ENCODE measurements around the gene NCOA6. TPM values are rescaled to one million over a fixed set of nuclear protein-coding genes. Genes with fewer than 3 reads are reported as not detected.

The NCOA6 gene
- total and polyA plus RNA-seq, 5 donors from 2014 or later, result 1.7 to 31.5 (median 3.9) TPM

GRCh38 chr20:34863421-34863965 is 38.0 kb upstream of the NCOA6 start:
- H3K9me3 Mint-ChIP-seq, result no peaks in the 10 kb centered on the region
- Histone ChIP-seq H3K4me3 (ENCODE audit: low read depth, low read length) (no peak overlapping the region), H3K27me3 (ENCODE audit: control insufficient read depth, insufficient read depth, low read length) (no peaks in the 10 kb centered on the region), H3K27ac (ENCODE audit: insufficient read depth, low read length, poor library complexity, severe bottlenecking) (no peak overlapping the region), H3K36me3 (ENCODE audit: control insufficient read depth, insufficient read depth, low read length) (peaks cover 4% of the 10 kb centered on the region), H3K4me1 (ENCODE audit: control insufficient read depth, insufficient read depth, low read length, poor library complexity, severe bottlenecking) (no peaks in the 10 kb centered on the region), H3K9me3 (ENCODE audit: control insufficient read depth in 2 of 2, low read length in 2 of 2) (no peaks in the 10 kb centered on the region)
- DNase-seq, result no peak
- H3K36me3 Mint-ChIP-seq, result peaks cover 24% of the 10 kb centered on the region
- peak overlapping the region in 1 of 4 donors; percentile 42 for H3K4me3 Mint-ChIP-seq
- peaks cover 3 to 39% (median 10%) of the 10 kb centered on the region in 4 donors for H3K4me1 Mint-ChIP-seq
- H3K27me3 Mint-ChIP-seq, result no peaks in the 10 kb centered on the region
- ATAC-seq (ENCODE audit: low read depth in 2 of 2), result no peak
- no peak overlapping the region for H3K27ac Mint-ChIP-seq

- Mint-ChIP-seq H3K9me3 (no peaks in the 10 kb centered on the region), H3K4me3 (no peak overlapping the region), H3K4me1 (peaks cover 3 to 31% (median 9%) of the 10 kb centered on the region in 4 donors), H3K27ac (peak overlapping the region in 1 of 3 donors; percentile 36), H3K36me3 (peaks cover 28% of the 10 kb centered on the region), H3K27me3 (no peaks in the 10 kb centered on the region)
- ATAC-seq (ENCODE audit: low read depth in 2 of 2) (no peak), DNase-seq (no peak)
- Histone ChIP-seq H3K4me1 (ENCODE audit: control insufficient read depth, insufficient read depth, low read length, poor library complexity, severe bottlenecking) (no peaks in the 10 kb centered on the region), H3K36me3 (ENCODE audit: control insufficient read depth, insufficient read depth, low read length) (peaks cover 5% of the 10 kb centered on the region), H3K27ac (ENCODE audit: insufficient read depth, low read length, poor library complexity, severe bottlenecking) (no peak overlapping the region), H3K9me3 (ENCODE audit: control insufficient read depth in 2 of 2, low read length in 2 of 2) (no peaks in the 10 kb centered on the region), H3K27me3 (ENCODE audit: control insufficient read depth, insufficient read depth, low read length) (no peaks in the 10 kb centered on the region), H3K4me3 (ENCODE audit: low read depth, low read length) (no peak overlapping the region)
Measured at GRCh38 chr20:34862724-34863123, 37.3 kb upstream of the NCOA6 start.

- H3K9me3 ChIP-seq (ENCODE audit: control insufficient read depth in 2 of 2, low read length in 2 of 2), result no peaks in the 10 kb centered on the region
- Mint-ChIP-seq H3K27me3 (no peaks in the 10 kb centered on the region), H3K27ac (no peak overlapping the region), H3K9me3 (no peaks in the 10 kb centered on the region), H3K4me3 (no peak overlapping the region), H3K36me3 (peaks cover 33% of the 10 kb centered on the region), H3K4me1 (peaks cover 3 to 28% (median 7%) of the 10 kb centered on the region in 4 donors)
- no peaks in the 10 kb centered on the region for H3K27me3 ChIP-seq (ENCODE audit: control insufficient read depth, insufficient read depth, low read length)
- H3K27ac ChIP-seq (ENCODE audit: insufficient read depth, low read length, poor library complexity, severe bottlenecking), result no peak overlapping the region
- H3K4me1 ChIP-seq (ENCODE audit: control insufficient read depth, insufficient read depth, low read length, poor library complexity, severe bottlenecking), result no peaks in the 10 kb centered on the region
- peaks cover 5% of the 10 kb centered on the region for H3K36me3 ChIP-seq (ENCODE audit: control insufficient read depth, insufficient read depth, low read length)
- no peak for ATAC-seq (ENCODE audit: low read depth in 2 of 2)
- H3K4me3 ChIP-seq (ENCODE audit: low read depth, low read length), result no peak overlapping the region
- DNase-seq, result no peak
Measured at GRCh38 chr20:34861386-34862084, 36.1 kb upstream of the NCOA6 start.

- ATAC-seq (ENCODE audit: low read depth in 2 of 2), result no peak
Measured at GRCh38 chr20:34859826-34860545, 34.5 kb upstream of the NCOA6 start.

GRCh38 chr20:34859367-34859766 is 33.9 kb upstream of the NCOA6 start:
- Mint-ChIP-seq H3K9me3 (no peaks in the 10 kb centered on the region), H3K36me3 (peaks cover 32% of the 10 kb centered on the region), H3K4me1 (peaks cover 3 to 6% (median 4%) of the 10 kb centered on the region in 4 donors), H3K27me3 (no peaks in the 10 kb centered on the region), H3K27ac (no peak overlapping the region), H3K4me3 (no peak overlapping the region)
- H3K36me3 ChIP-seq (ENCODE audit: control insufficient read depth, insufficient read depth, low read length), result peaks cover 15% of the 10 kb centered on the region
- H3K27me3 ChIP-seq (ENCODE audit: control insufficient read depth, insufficient read depth, low read length), result no peaks in the 10 kb centered on the region
- DNase-seq (no peak), ATAC-seq (ENCODE audit: low read depth in 2 of 2) (no peak)
- H3K27ac ChIP-seq (ENCODE audit: insufficient read depth, low read length, poor library complexity, severe bottlenecking), result no peak overlapping the region
- no peak overlapping the region for H3K4me3 ChIP-seq (ENCODE audit: low read depth, low read length)
- H3K4me1 ChIP-seq (ENCODE audit: control insufficient read depth, insufficient read depth, low read length, poor library complexity, severe bottlenecking), result no peaks in the 10 kb centered on the region
- H3K9me3 ChIP-seq (ENCODE audit: control insufficient read depth in 2 of 2, low read length in 2 of 2), result no peaks in the 10 kb centered on the region

More at GRCh38 chr20:34859826-34860545, 34.5 kb upstream of the NCOA6 start:
- Histone ChIP-seq H3K4me3 (ENCODE audit: low read depth, low read length) (no peak overlapping the region), H3K27ac (ENCODE audit: insufficient read depth, low read length, poor library complexity, severe bottlenecking) (no peak overlapping the region), H3K4me1 (ENCODE audit: control insufficient read depth, insufficient read depth, low read length, poor library complexity, severe bottlenecking) (no peaks in the 10 kb centered on the region), H3K36me3 (ENCODE audit: control insufficient read depth, insufficient read depth, low read length) (peaks cover 9% of the 10 kb centered on the region), H3K27me3 (ENCODE audit: control insufficient read depth, insufficient read depth, low read length) (no peaks in the 10 kb centered on the region), H3K9me3 (ENCODE audit: control insufficient read depth in 2 of 2, low read length in 2 of 2) (no peaks in the 10 kb centered on the region)
- peaks cover 28% of the 10 kb centered on the region for H3K36me3 Mint-ChIP-seq
- no peaks in the 10 kb centered on the region for H3K9me3 Mint-ChIP-seq
- H3K27me3 Mint-ChIP-seq, result no peaks in the 10 kb centered on the region
- DNase-seq, result no peak
- H3K27ac Mint-ChIP-seq, result no peak overlapping the region
- H3K4me3 Mint-ChIP-seq, result no peak overlapping the region
- peaks cover 3 to 13% (median 4%) of the 10 kb centered on the region in 4 donors for H3K4me1 Mint-ChIP-seq

GRCh38 chr20:34852298-34852697 is 26.8 kb upstream of the NCOA6 start:
- Histone ChIP-seq H3K9me3 (ENCODE audit: control insufficient read depth in 2 of 2, low read length in 2 of 2) (no peaks in the 10 kb centered on the region), H3K4me1 (ENCODE audit: control insufficient read depth, insufficient read depth, low read length, poor library complexity, severe bottlenecking) (no peaks in the 10 kb centered on the region), H3K4me3 (ENCODE audit: low read depth, low read length) (no peak overlapping the region), H3K27me3 (ENCODE audit: control insufficient read depth, insufficient read depth, low read length) (no peaks in the 10 kb centered on the region), H3K27ac (ENCODE audit: insufficient read depth, low read length, poor library complexity, severe bottlenecking) (no peak overlapping the region), H3K36me3 (ENCODE audit: control insufficient read depth, insufficient read depth, low read length) (peaks cover 32% of the 10 kb centered on the region)
- DNase-seq, result no peak
- H3K36me3 Mint-ChIP-seq, result peaks cover 22% of the 10 kb centered on the region
- H3K4me1 Mint-ChIP-seq, result peaks cover 0 to under 1% (median 0%) of the 10 kb centered on the region in 4 donors
- ATAC-seq (ENCODE audit: low read depth in 2 of 2), result no peak
- H3K27me3 Mint-ChIP-seq, result no peaks in the 10 kb centered on the region
- H3K27ac Mint-ChIP-seq, result no peak overlapping the region
- no peak overlapping the region for H3K4me3 Mint-ChIP-seq
- H3K9me3 Mint-ChIP-seq, result no peaks in the 10 kb centered on the region

- Mint-ChIP-seq H3K9me3 (no peaks in the 10 kb centered on the region), H3K36me3 (peaks cover 18% of the 10 kb centered on the region), H3K4me1 (peaks cover 0 to 2% (median 0%) of the 10 kb centered on the region in 4 donors), H3K27ac (no peak overlapping the region), H3K27me3 (no peaks in the 10 kb centered on the region), H3K4me3 (no peak overlapping the region)
- peaks cover 32% of the 10 kb centered on the region for H3K36me3 ChIP-seq (ENCODE audit: control insufficient read depth, insufficient read depth, low read length)
- H3K27ac ChIP-seq (ENCODE audit: insufficient read depth, low read length, poor library complexity, severe bottlenecking), result no peak overlapping the region
- DNase-seq, result no peak
- no peaks in the 10 kb centered on the region for H3K4me1 ChIP-seq (ENCODE audit: control insufficient read depth, insufficient read depth, low read length, poor library complexity, severe bottlenecking)
- H3K4me3 ChIP-seq (ENCODE audit: low read depth, low read length), result no peak overlapping the region
- no peaks in the 10 kb centered on the region for H3K9me3 ChIP-seq (ENCODE audit: control insufficient read depth in 2 of 2, low read length in 2 of 2)
- H3K27me3 ChIP-seq (ENCODE audit: control insufficient read depth, insufficient read depth, low read length), result no peaks in the 10 kb centered on the region
- ATAC-seq (ENCODE audit: low read depth in 2 of 2), result no peak
Measured at GRCh38 chr20:34850969-34851368, 25.5 kb upstream of the NCOA6 start.
